Testis (tissue), 2 donors: ENCODE data around the gene LINC00305.

Experiments used
- CTCF ChIP-seq, 3 experiments: fragments of 450-650 bp in 2 of 3; fragments of 200-600 bp in 1 of 3; sonication (generic) in 1 of 3; IDR thresholded peaks; one replicate each; pipeline ENCODE4 v1.5.1; 2016 to 2019; ENCODE audit warnings: antibody characterized with exemption in 3 of 3, mild to moderate bottlenecking in 2 of 3, moderate library complexity in 1 of 3
- POLR2A ChIP-seq: fragments of 450-650 bp; IDR thresholded peaks from one replicate; pipeline ENCODE4 v1.6.1; 2017; ENCODE audit warnings: antibody characterized with exemption, mild to moderate bottlenecking, moderate library complexity

DNA sequence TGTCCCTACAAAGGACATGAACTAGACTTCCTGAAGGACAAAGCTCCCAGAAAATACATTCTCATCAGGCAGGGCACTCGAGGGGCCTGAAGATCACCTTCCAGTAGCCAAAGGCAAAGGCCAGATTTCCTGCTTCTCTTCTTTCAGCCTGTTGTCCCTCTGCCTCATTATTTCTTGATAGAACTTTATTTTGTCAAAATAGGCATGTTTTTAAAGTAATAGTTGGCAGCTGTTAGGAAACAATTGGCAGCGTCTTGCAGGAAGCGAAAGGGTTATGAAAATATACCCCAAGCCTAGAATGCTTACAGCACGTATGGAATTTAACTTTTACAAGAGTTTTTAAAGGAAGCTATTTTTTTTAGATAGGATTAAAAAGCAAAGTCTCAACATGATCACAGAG lies 74.9 kb downstream of the LINC00305 start:
- TF ChIP-seq CTCF (IDR thresholded peaks at IDR 0.05) (no peak), POLR2A (no peak)
